Right lobe of liver (tissue), 6 donors: ENCODE results near the gene TMEM190. TPM values are rescaled to one million over a fixed set of nuclear protein-coding genes. Genes with fewer than 3 reads are reported as not detected.

Source experiments
- ATAC-seq, 4 donors: fragments of 200-7000 bp; cut with Tn5 transposase; one replicate each; pipeline ENCODE4 v1.9.1; 2020; ENCODE audit warnings: mild to moderate bottlenecking in 4 of 4, moderate library complexity in 4 of 4
- DNase-seq, 3 donors: peaks; one replicate each; pipeline ENCODE4 v3.0.0-alpha.2; 2020
- H3K27ac ChIP-seq, 3 donors: fragments of 200-600 bp; one replicate each; pipeline ENCODE4 v1.8.0; 2022
- H3K27me3 ChIP-seq, 2 donors: fragments of 200-600 bp; one replicate each; pipeline ENCODE4 v1.8.0; 2022
- H3K36me3 ChIP-seq, 4 donors: fragments of 200-600 bp; sonication (generic) in 1 of 4; one replicate each; pipeline versions ENCODE4 v1.5.1 to v1.8.0; 2017 to 2022; ENCODE audit warnings: control low read depth in 1 of 4
- H3K4me1 ChIP-seq, 4 donors: fragments of 200-600 bp; sonication (generic) in 1 of 4; one replicate each; pipeline versions ENCODE4 v1.5.1 to v1.8.0; 2017 to 2022; ENCODE audit warnings: control low read depth in 1 of 4
- H3K4me3 ChIP-seq, 3 donors: fragments of 200-600 bp; one replicate each; pipeline ENCODE4 v1.8.0; 2022
- H3K9me3 ChIP-seq, 4 donors: fragments of 200-600 bp; sonication (generic) in 1 of 4; one replicate each; pipeline versions ENCODE4 v1.5.1 to v1.8.0; 2017 to 2022; ENCODE audit warnings: control low read depth in 1 of 4
- POLR2A ChIP-seq: fragments of 450-650 bp; IDR thresholded peaks from one replicate; pipeline ENCODE4 v1.6.1; 2017; ENCODE audit warnings: antibody characterized with exemption, mild to moderate bottlenecking
- WGBS: methylation state at CpG from one replicate; pipeline ENCODE4 v1.1.6; 2018; ENCODE audit warnings: low coverage, low lambda C conversion rate; ENCODE audit not compliant: insufficient coverage; ENCODE audit errors: missing lambda C conversion rate; 5-methylcytosine and 5-hydroxymethylcytosine counted together
- intact Hi-C, 2 donors: fragments of 100-400 bp; cut with DNase I; formaldehyde crosslinking; loops; one replicate each; pipeline versions ENCODE4 v1.11.2 to v1.14.1; 2022
- total RNA-seq, 6 experiments: library from RNA; depleted of rRNA in 2 of 6; stranded (reverse); fragments of >200 nt in 2 of 6; fragmentation: NEBNext Ultra II Directional in 3 of 6; extraction: Animal tissue kit (Norgen Biotek cat#: 25700) in 3 of 6; gene quantifications; one replicate each; pipeline versions ENCODE4 v1.1.0 to v1.2.4, GENCODE V29; 2016 to 2023
- TF ChIP-seq, protein P1 (sequence below), 4 donors: fragments of 200-600 bp in 3 of 4; fragments of 450-650 bp in 1 of 4; IDR thresholded peaks; one replicate each; pipeline versions ENCODE4 v1.5.1 to v1.8.0; 2016 to 2022; ENCODE audit warnings: antibody characterized with exemption in 4 of 4, mild to moderate bottlenecking in 2 of 4
- donor health status: DM: no; HTN: yes; CAD: no.
- donor health status: DM: no; HTN: no; CAD: no.
- donor health status: DM: no; HTN: no; CAD: no.
- donor health status: DM: no; HTN: yes; CAD: no.
- donor health status: DM: no; HTN: yes; CAD: no.

Gene TMEM190
- total RNA-seq, 6 experiments from 2014 or later = not detected

DNA sequence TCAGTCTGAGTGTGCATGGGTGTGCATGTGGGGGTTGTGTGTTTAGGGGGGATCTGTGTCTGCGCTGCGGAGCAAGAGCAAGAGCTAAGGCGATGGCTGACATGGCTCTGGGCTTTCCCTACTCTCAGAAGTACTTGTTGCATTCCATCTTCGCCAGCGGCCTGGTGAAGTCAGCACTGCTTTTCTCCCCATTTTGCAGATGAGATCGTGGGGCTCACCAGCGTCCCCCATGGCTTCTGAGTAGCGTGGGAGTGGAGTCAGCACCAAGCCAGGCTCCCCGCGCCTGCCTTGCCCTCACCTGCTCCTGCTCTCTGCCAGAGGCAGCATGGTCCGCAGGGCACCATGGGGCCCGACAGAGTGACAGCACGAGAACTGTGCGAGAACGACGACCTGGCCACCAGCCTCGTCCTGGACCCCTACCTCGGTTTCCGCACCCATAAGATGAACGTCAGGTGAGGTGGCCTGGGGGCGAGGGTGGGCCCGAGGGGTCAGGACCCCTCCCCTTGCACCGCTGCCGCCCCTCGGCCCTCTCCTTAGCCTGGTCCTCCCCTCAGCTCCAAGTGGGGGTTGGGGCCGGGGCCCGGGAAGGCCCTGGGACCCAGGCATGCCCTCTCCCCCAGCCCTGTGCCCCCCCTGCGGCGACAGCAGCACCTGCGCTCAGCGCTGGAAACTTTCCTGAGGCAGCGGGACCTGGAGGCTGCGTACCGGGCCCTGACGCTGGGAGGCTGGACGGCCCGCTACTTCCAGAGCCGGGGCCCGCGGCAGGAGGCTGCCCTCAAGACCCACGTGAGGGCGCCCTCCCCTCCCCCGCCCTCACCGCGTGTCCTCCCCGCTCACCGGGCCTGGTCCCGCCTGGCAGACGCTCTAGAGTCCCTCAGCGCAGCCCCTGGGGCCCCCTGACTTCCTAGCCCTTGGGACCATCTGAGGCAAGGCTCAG, 34.8 kb upstream of the TMEM190 start:
- H3K9me3 ChIP-seq = no peaks in the 10 kb centered on the region
- DNase-seq (peak in 1 of 3 donors; percentile 19), ATAC-seq (no peak)
- no peak overlapping the region for H3K27ac ChIP-seq
- no peak for TF ChIP-seq POLR2A
- TF ChIP-seq, protein P1, sequence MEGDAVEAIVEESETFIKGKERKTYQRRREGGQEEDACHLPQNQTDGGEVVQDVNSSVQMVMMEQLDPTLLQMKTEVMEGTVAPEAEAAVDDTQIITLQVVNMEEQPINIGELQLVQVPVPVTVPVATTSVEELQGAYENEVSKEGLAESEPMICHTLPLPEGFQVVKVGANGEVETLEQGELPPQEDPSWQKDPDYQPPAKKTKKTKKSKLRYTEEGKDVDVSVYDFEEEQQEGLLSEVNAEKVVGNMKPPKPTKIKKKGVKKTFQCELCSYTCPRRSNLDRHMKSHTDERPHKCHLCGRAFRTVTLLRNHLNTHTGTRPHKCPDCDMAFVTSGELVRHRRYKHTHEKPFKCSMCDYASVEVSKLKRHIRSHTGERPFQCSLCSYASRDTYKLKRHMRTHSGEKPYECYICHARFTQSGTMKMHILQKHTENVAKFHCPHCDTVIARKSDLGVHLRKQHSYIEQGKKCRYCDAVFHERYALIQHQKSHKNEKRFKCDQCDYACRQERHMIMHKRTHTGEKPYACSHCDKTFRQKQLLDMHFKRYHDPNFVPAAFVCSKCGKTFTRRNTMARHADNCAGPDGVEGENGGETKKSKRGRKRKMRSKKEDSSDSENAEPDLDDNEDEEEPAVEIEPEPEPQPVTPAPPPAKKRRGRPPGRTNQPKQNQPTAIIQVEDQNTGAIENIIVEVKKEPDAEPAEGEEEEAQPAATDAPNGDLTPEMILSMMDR (IDR thresholded peaks at IDR 0.05) = no peak
- no peaks in the 10 kb centered on the region for H3K27me3 ChIP-seq
- peaks cover 0 to 12% (median under 1%) of the 10 kb centered on the region in 4 donors for H3K4me1 ChIP-seq
- WGBS = 100% methylated on average over 4 of the region's 50 CpGs
- intact Hi-C loops = no loop called here
- no peaks in the 10 kb centered on the region for H3K36me3 ChIP-seq
- H3K4me3 ChIP-seq = no peak overlapping the region

DNA sequence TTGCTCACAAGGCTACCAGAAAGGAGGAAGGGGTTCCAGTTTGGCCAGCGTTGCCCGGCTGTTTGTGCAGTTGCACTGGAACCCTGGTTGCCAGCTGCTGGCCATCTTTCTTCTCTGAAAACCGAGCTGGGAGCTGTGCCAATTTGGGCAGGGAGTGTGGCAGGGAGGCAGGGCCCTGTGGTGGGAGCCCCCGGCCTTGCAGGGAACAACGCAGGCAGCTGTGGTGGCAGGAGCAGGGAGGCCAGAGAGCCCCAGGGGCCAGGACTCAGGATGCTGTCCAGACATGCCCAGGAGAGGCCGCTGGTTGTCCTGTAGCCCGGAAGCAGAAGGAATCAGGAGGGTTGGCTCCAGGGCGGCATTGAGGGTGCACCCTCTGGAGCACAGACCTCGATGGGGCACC, 32.2 kb upstream of the TMEM190 start:
- TF ChIP-seq, protein P1 (IDR thresholded peaks at IDR 0.05) = no peak
- TF ChIP-seq POLR2A = no peak
- 83% methylated on average over 3 of the region's 9 CpGs for WGBS
- no peak for ATAC-seq

DNA sequence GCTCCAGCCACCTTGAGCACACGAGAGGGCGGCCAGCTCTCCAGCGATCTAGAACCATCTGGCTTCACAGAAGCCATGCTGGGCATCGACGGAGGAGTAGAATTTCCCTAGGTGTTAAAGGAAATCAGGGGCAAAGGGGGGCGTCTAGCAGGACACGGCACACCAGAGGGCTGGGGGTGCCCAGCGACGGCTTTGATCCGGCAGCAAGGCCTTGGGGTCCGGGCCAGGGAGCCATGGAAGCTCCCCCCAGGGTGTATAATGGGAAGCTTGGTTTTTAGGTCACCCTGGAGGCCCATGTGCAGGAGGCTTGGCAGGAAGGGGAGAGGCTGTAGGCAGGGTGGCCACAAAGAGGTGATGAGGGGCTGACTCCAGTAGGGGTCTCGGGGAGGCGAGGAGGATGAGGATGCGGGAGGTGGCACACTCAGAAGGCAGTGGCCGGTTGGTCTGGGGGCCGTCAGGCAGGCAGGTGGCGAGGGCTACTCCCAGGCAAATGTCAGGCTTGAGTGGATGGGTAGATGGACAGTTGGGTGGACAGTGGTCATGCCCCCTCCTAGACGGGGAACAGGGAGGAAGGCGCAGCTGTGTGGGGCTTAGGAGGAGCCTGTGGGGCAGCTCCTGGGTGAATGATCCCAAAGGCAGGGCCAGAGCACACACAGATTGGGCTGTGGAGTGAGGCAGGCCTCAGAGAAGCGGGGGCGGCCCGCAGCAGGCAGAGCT, 31.4 kb upstream of the TMEM190 start:
- no peaks in the 10 kb centered on the region for H3K9me3 ChIP-seq
- peaks cover 0 to 6% (median under 1%) of the 10 kb centered on the region in 4 donors for H3K4me1 ChIP-seq
- no peaks in the 10 kb centered on the region for H3K36me3 ChIP-seq
- TF ChIP-seq, protein P1 (IDR thresholded peaks at IDR 0.05) = no peak
- no peak for TF ChIP-seq POLR2A
- H3K27ac ChIP-seq = no peak overlapping the region
- H3K27me3 ChIP-seq = no peaks in the 10 kb centered on the region
- ATAC-seq (no peak), DNase-seq (peak in 1 of 3 donors; percentile 11)
- intact Hi-C loops = no loop called here
- 53% methylated on average over 3 of the region's 22 CpGs for WGBS
- no peak overlapping the region for H3K4me3 ChIP-seq

More for the DNA sequence above, 32.2 kb upstream of the TMEM190 start:
- peaks cover 0 to 7% (median under 1%) of the 10 kb centered on the region in 4 donors for H3K4me1 ChIP-seq
- intact Hi-C loops = no loop called here
- H3K27ac ChIP-seq = no peak overlapping the region
- H3K27me3 ChIP-seq = no peaks in the 10 kb centered on the region
- no peaks in the 10 kb centered on the region for H3K36me3 ChIP-seq
- H3K4me3 ChIP-seq = no peak overlapping the region
- peak in 1 of 3 donors; percentile 22 for DNase-seq
- no peaks in the 10 kb centered on the region for H3K9me3 ChIP-seq

DNA sequence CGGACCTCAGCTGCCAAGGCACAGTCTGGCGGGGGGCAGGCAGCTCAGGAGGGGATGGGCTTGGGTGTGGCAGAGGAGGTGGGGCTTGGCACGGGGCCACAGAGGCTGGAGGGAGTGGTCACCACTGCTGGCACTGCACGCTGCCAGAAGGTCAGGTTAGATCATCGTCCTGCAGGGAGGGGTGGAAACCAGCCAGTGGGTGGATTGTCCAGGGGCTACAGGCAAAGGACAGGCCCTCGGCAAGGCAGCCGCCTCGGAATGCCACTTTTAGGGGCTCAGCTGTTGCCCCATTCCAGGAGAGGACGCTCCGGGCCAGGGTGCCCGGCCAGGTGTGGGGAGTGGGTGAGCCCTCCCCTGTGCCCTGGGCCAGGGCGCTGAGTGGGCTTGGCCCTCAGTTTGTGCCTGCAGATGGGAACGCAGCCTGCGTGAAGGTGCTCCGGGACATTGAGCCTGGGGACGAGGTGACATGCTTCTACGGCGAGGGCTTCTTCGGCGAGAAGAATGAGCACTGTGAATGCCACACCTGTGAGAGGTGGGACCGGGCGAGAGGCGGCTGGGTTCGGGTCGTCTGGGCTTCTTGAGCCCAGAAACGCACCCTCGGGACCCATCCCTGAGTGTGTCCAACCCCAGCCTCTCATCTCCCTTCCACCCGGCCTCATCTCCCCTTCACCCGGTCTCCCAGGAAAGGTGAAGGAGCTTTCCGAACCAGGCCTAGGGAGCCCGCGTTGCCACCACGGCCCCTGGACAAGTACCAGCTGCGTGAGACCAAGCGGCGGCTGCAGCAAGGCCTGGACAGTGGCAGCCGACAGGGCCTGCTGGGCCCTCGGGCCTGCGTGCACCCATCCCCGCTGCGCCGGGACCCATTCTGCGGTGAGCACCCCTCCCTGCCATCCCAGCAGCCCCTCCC, 30.6 kb upstream of the TMEM190 start:
- Histone ChIP-seq H3K4me1 (no peaks in the 10 kb centered on the region), H3K4me3 (no peak overlapping the region), H3K9me3 (no peaks in the 10 kb centered on the region), H3K27me3 (no peaks in the 10 kb centered on the region), H3K27ac (no peak overlapping the region), H3K36me3 (no peaks in the 10 kb centered on the region)
- ATAC-seq = peak in 2 of 4 donors; percentile 5 to 46
- WGBS = 96% methylated on average over 5 of the region's 43 CpGs
- TF ChIP-seq POLR2A = no peak
- TF ChIP-seq, protein P1 (IDR thresholded peaks at IDR 0.05) = no peak
- peak in 1 of 3 donors; percentile 62 for DNase-seq
- intact Hi-C loops = no loop called here
